NB4 (cell line): ENCODE measurements around the gene TTC4.

Experiments
- DNase-seq: peaks from one replicate; pipeline ENCODE4 v3.0.0; 2010; ENCODE audit warnings: low read depth
- H3K4me3 ChIP-seq: one replicate; pipeline ENCODE4 v1.5.1; 2011; ENCODE audit warnings: mild to moderate bottlenecking, low read depth, low read length, moderate library complexity
- CTCF ChIP-seq: IDR thresholded peaks from one replicate; pipeline ENCODE4 v1.5.1; 2012; ENCODE audit warnings: low read depth, low read length
- MAX ChIP-seq: IDR thresholded peaks from 2 replicates; pipeline ENCODE4 v1.6.1; 2011; ENCODE audit warnings: low read depth, low read length
- MYC ChIP-seq: IDR thresholded peaks from 2 replicates; pipeline ENCODE4 v1.6.1; 2011; ENCODE audit warnings: low read depth, low read length
- POLR2A ChIP-seq: IDR thresholded peaks from 2 replicates; pipeline ENCODE4 v1.6.1; 2011; ENCODE audit warnings: mild to moderate bottlenecking; ENCODE audit not compliant: insufficient read length; ENCODE audit errors: extremely low read depth

The TTC4 gene

GRCh38 chr1:54715493-54716298 is at the start of gene TTC4:
TTC4 (plus strand) TSS chr1:54715861; CDS start chr1:54715909, 48 bp downstream.
- H3K4me3 ChIP-seq: peak within 1 kb of the TSS; percentile 96
- TF ChIP-seq POLR2A (peak; percentile 82), CTCF (no peak), MAX (peak; percentile 59), MYC (peak; percentile 77)
- peak; percentile 85 for DNase-seq

- H3K4me3 ChIP-seq: no peak overlapping the region
- TF ChIP-seq MAX (no peak), CTCF (no peak), POLR2A (no peak), MYC (no peak)
- DNase-seq: peak; percentile 22
These were observed 49.3 kb upstream of the TTC4 start for GRCh38 chr1:54666333-54666732.

- DNase-seq: no peak
These were observed 47.9 kb upstream of the TTC4 start for GRCh38 chr1:54667797-54668196.

GRCh38 chr1:54668567-54668966 is 47.1 kb upstream of the TTC4 start:
- no peak for TF ChIP-seq MYC
- no peak for TF ChIP-seq MAX
- no peak for TF ChIP-seq POLR2A
- peak; percentile 8 for TF ChIP-seq CTCF
- peak; percentile 17 for DNase-seq
- no peak overlapping the region for H3K4me3 ChIP-seq

More at GRCh38 chr1:54667797-54668196, 47.9 kb upstream of the TTC4 start:
- no peak overlapping the region for H3K4me3 ChIP-seq
- TF ChIP-seq CTCF: no peak
- no peak for TF ChIP-seq POLR2A
- TF ChIP-seq MYC: no peak
- no peak for TF ChIP-seq MAX

GRCh38 chr1:54671985-54672608 is 43.6 kb upstream of the TTC4 start:
- no peak overlapping the region for H3K4me3 ChIP-seq
- DNase-seq: peak; percentile 69

More at GRCh38 chr1:54671985-54672608, 43.6 kb upstream of the TTC4 start:
- TF ChIP-seq MAX (peak; percentile 31; the same call in 1 of the 2 replicates), CTCF (peak; percentile 76), POLR2A (no peak), MYC (0 out of 2 replicates have a peak, but pooled peaks have one; percentile 15)
